Lower leg skin (tissue), 3 donors: Measurements from ENCODE around the gene TMUB2.
"Not testable (repeated sequence)": the region's sequence is repeated elsewhere in the genome, so short reads cannot be mapped to it uniquely, and the experiment has no call there.

Experiments
- POLR2A ChIP-seq, 2 donors: fragments of 450-650 bp; IDR thresholded peaks; one replicate each; pipeline ENCODE4 v1.6.1; 2016 to 2017; ENCODE audit warnings: antibody characterized with exemption in 2 of 2, mild to moderate bottlenecking in 1 of 2, moderate library complexity in 1 of 2
- TF ChIP-seq, protein P1 (sequence below), 3 donors: fragments of 450-650 bp; IDR thresholded peaks; one replicate each; pipeline ENCODE4 v1.5.1; 2016; ENCODE audit warnings: antibody characterized with exemption in 3 of 3, mild to moderate bottlenecking in 3 of 3, moderate library complexity in 2 of 3

DNA sequence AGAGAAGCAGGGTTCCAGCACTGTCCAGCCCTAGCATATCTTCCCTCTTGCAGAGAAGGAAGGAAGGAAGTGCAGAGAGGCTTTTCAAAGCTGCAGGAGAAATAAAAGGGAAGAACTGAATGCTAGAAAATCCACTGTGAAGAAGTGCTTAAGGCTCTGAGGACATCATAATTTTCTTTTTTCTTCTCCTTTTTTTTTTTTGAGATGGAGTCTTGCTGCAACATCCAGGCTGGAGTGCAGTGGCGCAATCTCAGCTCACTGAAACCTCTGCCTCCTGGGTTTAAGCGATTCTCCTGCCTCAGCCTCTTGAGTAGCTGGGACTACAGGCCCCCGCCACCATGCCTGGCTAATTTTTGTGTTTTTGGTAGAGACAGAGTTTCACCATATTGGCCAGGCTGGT, 37.7 kb upstream of the TMUB2 start:
- TF ChIP-seq, protein P1, sequence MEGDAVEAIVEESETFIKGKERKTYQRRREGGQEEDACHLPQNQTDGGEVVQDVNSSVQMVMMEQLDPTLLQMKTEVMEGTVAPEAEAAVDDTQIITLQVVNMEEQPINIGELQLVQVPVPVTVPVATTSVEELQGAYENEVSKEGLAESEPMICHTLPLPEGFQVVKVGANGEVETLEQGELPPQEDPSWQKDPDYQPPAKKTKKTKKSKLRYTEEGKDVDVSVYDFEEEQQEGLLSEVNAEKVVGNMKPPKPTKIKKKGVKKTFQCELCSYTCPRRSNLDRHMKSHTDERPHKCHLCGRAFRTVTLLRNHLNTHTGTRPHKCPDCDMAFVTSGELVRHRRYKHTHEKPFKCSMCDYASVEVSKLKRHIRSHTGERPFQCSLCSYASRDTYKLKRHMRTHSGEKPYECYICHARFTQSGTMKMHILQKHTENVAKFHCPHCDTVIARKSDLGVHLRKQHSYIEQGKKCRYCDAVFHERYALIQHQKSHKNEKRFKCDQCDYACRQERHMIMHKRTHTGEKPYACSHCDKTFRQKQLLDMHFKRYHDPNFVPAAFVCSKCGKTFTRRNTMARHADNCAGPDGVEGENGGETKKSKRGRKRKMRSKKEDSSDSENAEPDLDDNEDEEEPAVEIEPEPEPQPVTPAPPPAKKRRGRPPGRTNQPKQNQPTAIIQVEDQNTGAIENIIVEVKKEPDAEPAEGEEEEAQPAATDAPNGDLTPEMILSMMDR (IDR thresholded peaks at IDR 0.05) = not testable (repeated sequence)
- not testable (repeated sequence) for TF ChIP-seq POLR2A (IDR thresholded peaks at IDR 0.05)
